Spinal cord (tissue), 10 donors: ENCODE measurements around the gene LRRC38. TPM values are rescaled to one million over a fixed set of nuclear protein-coding genes. Genes with fewer than 3 reads are reported as not detected.
A peak's percentile ranks its signal among the peaks of the same experiment; 100 is the strongest.

ENCODE experiments used
- DNase-seq, 6 donors: peaks; one replicate each; pipeline versions ENCODE4 v3.0.0 to v3.0.0-alpha.2; 2013 to 2015; ENCODE audit warnings: low spot score in 6 of 6, low read depth in 4 of 6
- H3K27ac ChIP-seq: one replicate; pipeline ENCODE4 v1.5.1; 2013; ENCODE audit warnings: low read depth, low read length, control low read depth
- H3K27me3 ChIP-seq: one replicate; pipeline ENCODE4 v1.6.1; 2013; ENCODE audit warnings: low read length; ENCODE audit not compliant: control insufficient read depth, insufficient read depth
- H3K36me3 ChIP-seq: one replicate; pipeline ENCODE4 v1.6.1; 2013; ENCODE audit warnings: low read length; ENCODE audit not compliant: control insufficient read depth, insufficient read depth
- H3K4me1 ChIP-seq: one replicate; pipeline ENCODE4 v1.6.1; 2013; ENCODE audit warnings: low read length; ENCODE audit not compliant: control insufficient read depth, insufficient read depth
- H3K4me3 ChIP-seq: one replicate; pipeline ENCODE4 v1.5.1; 2013; ENCODE audit warnings: low read depth, low read length, control low read depth
- H3K9me3 ChIP-seq: one replicate; pipeline ENCODE4 v1.6.1; 2013; ENCODE audit warnings: low read length; ENCODE audit not compliant: control insufficient read depth, insufficient read depth
- WGBS: methylation state at CpG from one replicate; pipeline ENCODE4 v1.1.5; 2013; ENCODE audit warnings: missing lambda C conversion rate; ENCODE audit not compliant: insufficient coverage; 5-methylcytosine and 5-hydroxymethylcytosine counted together
- polyA plus RNA-seq, 2 donors: library from polyadenylated mRNA; unstranded; fragments of 120-200 nt; gene quantifications; one replicate each; pipeline ENCODE4 v1.2.1, GENCODE V29; 2013; ENCODE audit not compliant: insufficient read length in 2 of 2
- total RNA-seq, 2 donors: library from RNA; depleted of rRNA in 1 of 2; stranded (reverse); fragments of 120-200 nt in 1 of 2; fragments of >200 nt in 1 of 2; gene quantifications; one replicate each; pipeline versions ENCODE4 v1.2.3 to v1.2.4, GENCODE V29; 2013 to 2014
- donor health status: healthy.

Gene LRRC38
- total and polyA plus RNA-seq, 4 donors, result 0.55 to 4.8 (median 2.8) TPM

DNA sequence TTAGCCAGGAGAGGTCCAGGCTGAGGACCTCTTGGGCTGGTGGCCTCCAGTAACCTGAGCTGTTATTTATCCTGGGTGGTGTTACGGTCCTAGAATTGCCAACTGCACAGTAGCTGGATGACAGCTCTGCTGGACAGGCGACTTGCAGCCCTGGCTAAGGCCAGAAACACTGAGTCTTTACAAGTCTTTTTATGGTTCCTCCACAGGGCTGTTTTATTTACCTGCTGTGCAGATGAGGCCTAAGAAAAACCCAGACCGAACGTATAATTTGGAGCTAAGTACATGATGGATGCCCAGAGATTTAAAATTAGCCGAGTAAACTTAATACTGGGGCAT, 30.4 kb upstream of the LRRC38 start:
- H3K27ac ChIP-seq, result no peak overlapping the region
- peak in 1 of 6 donors; percentile 56 for DNase-seq
- WGBS, result 48% methylated on average over 4 of the region's 5 CpGs

DNA sequence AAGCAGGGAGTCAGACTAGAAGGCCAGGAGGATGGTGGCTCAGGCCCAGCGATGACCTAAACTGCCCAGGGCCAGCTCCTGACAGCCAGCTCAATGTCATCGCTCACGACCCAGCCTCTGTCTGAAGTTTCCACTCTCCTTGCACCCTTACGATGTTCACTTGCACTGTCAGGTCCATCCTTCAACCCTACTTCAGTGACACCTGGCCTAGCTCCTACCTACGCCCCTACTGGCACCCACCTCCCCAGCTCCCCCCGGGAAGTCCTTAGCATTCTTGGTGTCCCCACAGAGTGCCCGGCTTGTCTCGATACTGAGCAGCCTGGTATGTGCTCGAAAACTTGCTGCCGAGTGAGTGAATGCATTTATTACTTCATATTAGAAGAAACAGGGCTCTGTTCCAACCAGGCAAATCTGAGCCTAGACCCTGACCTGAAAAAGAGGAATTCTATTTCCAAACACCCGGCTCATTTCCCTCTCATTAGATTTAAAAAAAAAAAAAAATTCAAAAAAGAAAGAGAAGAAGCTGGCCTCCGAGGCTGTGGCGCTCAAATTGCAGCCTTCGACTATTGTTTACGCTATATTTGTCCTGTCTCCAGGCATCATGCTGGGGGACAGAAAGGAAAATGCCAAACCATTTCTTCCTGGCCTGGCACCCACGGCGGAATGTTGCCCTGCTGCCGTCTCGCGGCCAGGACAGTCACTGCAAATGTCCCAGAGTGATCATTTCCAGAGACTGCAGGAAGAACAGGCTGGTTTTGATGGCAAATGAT, 29.8 kb upstream of the LRRC38 start:
- DNase-seq, result peak in 5 of 6 donors; percentile 40 to 86 (median 58)
- 36% methylated on average over 14 of the region's 20 CpGs for WGBS
- H3K27ac ChIP-seq, result no peak overlapping the region
- H3K9me3 ChIP-seq, result no peaks in the 10 kb centered on the region
- peaks cover 24% of the 10 kb centered on the region for H3K4me1 ChIP-seq
- no peak overlapping the region for H3K4me3 ChIP-seq
- no peaks in the 10 kb centered on the region for H3K27me3 ChIP-seq
- H3K36me3 ChIP-seq, result no peaks in the 10 kb centered on the region

More for the DNA sequence above, 30.4 kb upstream of the LRRC38 start:
- Histone ChIP-seq H3K4me3 (no peak overlapping the region), H3K27me3 (no peaks in the 10 kb centered on the region), H3K9me3 (no peaks in the 10 kb centered on the region), H3K4me1 (peaks cover 24% of the 10 kb centered on the region), H3K36me3 (no peaks in the 10 kb centered on the region)

DNA sequence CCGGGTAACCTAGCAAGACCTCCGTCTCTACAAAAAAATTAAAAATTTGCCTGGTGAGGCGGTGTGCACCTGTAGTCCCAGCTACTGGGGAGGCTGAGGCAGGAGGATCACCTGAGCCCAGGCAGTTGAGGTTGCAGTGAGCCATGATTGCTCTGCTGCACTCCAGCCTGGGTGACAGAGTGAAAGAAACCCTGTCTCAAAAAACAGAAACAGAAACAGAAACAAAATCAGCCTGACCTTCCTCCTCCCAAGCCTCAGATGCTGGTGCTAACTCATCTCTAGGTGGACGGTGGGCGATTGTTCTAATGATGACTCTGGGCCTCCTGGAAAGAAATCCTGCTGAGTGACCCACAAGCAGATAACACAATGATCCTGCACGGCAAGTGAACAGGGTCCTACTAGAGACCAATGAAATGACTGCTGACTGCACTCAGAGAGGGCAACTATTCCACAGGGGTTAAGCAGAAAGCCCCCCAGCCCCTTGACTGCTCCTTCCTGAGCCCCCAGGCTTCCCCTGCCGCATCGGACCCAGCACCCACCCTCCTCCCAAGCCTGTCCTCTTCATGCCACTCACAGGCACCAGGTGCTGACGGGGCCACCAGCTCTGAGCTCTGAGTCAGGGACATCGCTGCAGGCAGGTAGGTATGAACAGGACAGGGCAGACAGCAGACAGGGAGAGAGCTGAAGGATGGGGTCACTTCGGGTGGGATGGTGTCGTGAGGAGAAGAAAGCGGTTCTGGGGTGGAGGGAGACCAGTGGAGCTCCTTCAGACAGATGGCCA, 27.8 kb upstream of the LRRC38 start:
- WGBS, result 85% methylated on average over 8 of the region's 13 CpGs
- DNase-seq, result no peak
- Histone ChIP-seq H3K4me3 (no peak overlapping the region), H3K27me3 (no peaks in the 10 kb centered on the region), H3K36me3 (no peaks in the 10 kb centered on the region), H3K27ac (no peak overlapping the region), H3K9me3 (no peaks in the 10 kb centered on the region), H3K4me1 (peaks cover 24% of the 10 kb centered on the region)

DNA sequence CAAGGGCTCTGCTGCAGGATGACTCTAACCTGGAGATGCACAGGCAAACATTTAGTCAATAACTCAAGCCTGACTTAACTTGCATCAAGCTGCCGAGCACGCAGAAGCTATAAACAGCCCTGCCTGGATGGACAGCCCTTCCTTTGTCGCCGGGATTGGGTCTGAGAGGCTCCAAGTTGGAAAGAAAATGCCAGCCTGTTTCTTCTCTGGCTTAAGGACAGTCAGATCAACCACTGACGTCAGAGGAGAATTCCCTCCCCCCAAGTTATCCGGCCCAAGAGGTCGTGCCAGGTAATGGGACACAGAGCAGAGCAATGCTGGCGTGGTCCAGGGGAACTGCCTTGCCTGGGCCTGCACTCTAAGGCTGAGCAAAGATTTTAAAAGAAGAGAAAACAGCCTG, 27.1 kb upstream of the LRRC38 start:
- peak in 4 of 6 donors; percentile 39 to 71 (median 54) for DNase-seq
- Histone ChIP-seq H3K4me1 (peaks cover 24% of the 10 kb centered on the region), H3K4me3 (no peak overlapping the region), H3K27ac (no peak overlapping the region), H3K36me3 (no peaks in the 10 kb centered on the region), H3K9me3 (no peaks in the 10 kb centered on the region), H3K27me3 (no peaks in the 10 kb centered on the region)
- WGBS, result 35% methylated on average over 8 of the region's 8 CpGs

DNA sequence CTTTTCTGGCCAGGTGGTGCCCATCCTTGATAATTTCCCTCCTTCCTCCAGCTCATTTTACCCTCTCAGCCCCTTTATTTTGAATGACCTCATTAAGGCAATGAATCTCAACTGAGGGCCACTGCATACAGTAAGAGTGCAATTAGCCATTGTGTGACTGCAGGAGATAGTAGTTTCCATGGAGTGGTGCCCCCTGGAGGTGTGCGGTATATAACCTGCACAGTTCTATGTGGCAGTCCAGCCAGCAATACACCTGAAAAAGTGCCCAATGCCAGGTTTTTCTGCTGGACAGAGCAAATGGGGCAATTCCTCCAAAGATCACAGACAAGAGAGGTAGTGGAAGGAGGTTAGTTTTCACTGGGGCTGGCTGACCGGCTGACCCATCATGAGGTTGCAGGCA, 25.9 kb upstream of the LRRC38 start:
- Histone ChIP-seq H3K9me3 (no peaks in the 10 kb centered on the region), H3K27ac (no peak overlapping the region), H3K27me3 (no peaks in the 10 kb centered on the region), H3K4me1 (peaks cover 24% of the 10 kb centered on the region), H3K4me3 (no peak overlapping the region), H3K36me3 (no peaks in the 10 kb centered on the region)
- 100% methylated on average over 2 of the region's 2 CpGs for WGBS
- DNase-seq, result no peak

DNA sequence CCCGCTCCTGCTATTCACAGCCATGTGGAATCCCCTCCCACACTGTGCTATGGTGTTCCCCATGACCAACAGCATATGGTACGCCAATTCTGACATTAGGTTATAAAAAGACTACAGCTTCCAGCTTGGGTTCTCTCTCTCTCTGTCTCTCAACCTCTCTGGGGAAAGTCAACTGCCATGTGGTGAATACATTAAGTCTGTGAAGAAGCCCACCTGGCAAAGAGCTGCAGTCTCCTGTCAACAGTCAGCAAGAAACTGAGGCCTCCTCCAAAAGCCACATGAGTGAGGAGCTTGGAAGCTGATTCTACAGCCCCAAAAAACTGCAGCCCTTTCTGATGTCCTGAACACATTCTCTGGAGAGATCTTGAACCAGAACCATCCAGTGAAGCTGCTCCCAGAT, 25.0 kb upstream of the LRRC38 start:
- WGBS, result 100% methylated on average over 1 of the region's 2 CpGs
- peaks cover 19% of the 10 kb centered on the region for H3K4me1 ChIP-seq
- no peaks in the 10 kb centered on the region for H3K9me3 ChIP-seq
- no peaks in the 10 kb centered on the region for H3K36me3 ChIP-seq
- no peak for DNase-seq
- no peaks in the 10 kb centered on the region for H3K27me3 ChIP-seq
- H3K27ac ChIP-seq, result no peak overlapping the region
- no peak overlapping the region for H3K4me3 ChIP-seq

DNA sequence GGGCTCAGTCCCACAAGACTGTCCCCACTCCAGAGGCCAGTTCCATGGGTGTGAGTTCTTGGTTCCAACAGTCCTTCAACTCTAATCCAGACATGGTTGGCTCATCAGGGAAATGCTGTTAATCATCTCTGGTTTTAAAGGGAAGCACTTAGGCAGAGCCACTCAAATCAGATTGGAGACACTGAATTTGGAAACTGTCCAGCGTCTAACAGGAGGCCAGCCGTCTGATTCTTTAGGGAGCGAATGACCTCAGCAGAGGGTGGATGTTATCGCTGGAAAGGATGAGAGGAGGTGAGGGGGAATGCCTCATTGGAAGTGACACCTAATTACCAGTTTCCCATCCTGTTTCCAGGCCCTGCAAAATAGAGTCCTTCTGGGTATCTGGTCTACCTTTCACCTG, 22.8 kb upstream of the LRRC38 start:
- Histone ChIP-seq H3K27me3 (no peaks in the 10 kb centered on the region), H3K27ac (no peak overlapping the region)

DNA sequence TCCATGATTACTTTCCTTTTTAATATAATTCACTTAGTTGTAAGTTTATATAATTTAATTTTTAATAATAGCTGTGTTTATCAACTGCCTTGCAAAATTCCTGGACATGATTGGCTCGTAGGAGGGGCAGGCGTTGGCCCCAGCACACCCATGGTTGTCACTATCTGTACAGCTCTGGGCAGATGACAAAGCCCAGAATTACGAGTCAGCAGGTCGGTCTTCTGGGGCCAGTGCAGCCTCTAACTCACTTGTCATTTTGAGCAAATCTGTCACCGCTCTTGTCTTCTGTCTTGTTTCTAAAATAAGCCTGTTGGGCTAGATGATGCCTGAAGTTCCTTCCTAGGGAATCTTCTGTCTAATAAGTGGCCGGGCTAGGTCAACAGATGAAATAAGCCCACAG, 21.4 kb upstream of the LRRC38 start:
- no peak for DNase-seq
- no peaks in the 10 kb centered on the region for H3K9me3 ChIP-seq
- no peaks in the 10 kb centered on the region for H3K36me3 ChIP-seq
- peaks cover 3% of the 10 kb centered on the region for H3K4me1 ChIP-seq
- no peak overlapping the region for H3K4me3 ChIP-seq
- no peaks in the 10 kb centered on the region for H3K27me3 ChIP-seq
- H3K27ac ChIP-seq, result no peak overlapping the region
- 98% methylated on average over 5 of the region's 6 CpGs for WGBS

More for the DNA sequence above, 22.8 kb upstream of the LRRC38 start:
- Histone ChIP-seq H3K36me3 (no peaks in the 10 kb centered on the region), H3K4me1 (peaks cover 12% of the 10 kb centered on the region), H3K9me3 (no peaks in the 10 kb centered on the region), H3K4me3 (no peak overlapping the region)
- 40% methylated on average over 4 of the region's 4 CpGs for WGBS
- DNase-seq, result no peak

DNA sequence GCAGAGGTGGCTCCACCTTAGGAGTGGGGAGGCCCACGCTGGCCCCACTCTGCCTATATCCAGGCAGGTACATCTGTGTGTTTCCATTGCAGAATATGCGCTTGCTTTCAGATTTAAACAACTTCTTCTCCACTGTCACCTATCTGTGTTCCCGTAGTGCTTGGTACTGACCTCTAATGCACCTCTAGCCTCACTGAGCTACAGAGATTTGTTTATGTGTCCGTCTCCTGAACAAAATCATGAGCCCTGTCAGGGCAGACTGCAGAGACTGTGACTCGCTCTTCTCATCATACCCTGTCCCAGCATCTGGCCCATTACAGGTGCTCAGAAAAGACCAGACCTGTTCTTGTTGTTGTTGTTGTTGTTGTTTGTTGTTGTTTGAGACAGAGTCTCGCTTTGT, 14.5 kb upstream of the LRRC38 start:
- 86% methylated on average over 6 of the region's 6 CpGs for WGBS
- Histone ChIP-seq H3K9me3 (no peaks in the 10 kb centered on the region), H3K4me1 (peaks cover 4% of the 10 kb centered on the region), H3K27ac (no peak overlapping the region), H3K4me3 (no peak overlapping the region), H3K27me3 (no peaks in the 10 kb centered on the region), H3K36me3 (no peaks in the 10 kb centered on the region)
- no peak for DNase-seq
